Progenitor cell of endocrine pancreas (in vitro differentiated cells): ENCODE measurements around the gene LEO1. TPM values are rescaled to one million over a fixed set of nuclear protein-coding genes. Genes with fewer than 3 reads are reported as not detected.

Experiments used
- DNase-seq: peaks from one replicate; pipeline ENCODE4 v3.0.0; 2021; ENCODE audit warnings: low spot score; ENCODE audit not compliant: unreplicated experiment
- H3K27ac Mint-ChIP-seq: 2 replicates; pipeline ENCODE4 v1.8.0; 2021; ENCODE audit warnings: mild to moderate bottlenecking, moderate library complexity, mixed read lengths
- H3K27me3 Mint-ChIP-seq: 2 replicates; pipeline ENCODE4 v1.8.0; 2021; ENCODE audit warnings: mixed read lengths
- H3K36me3 Mint-ChIP-seq: 2 replicates; pipeline ENCODE4 v1.8.0; 2022; ENCODE audit warnings: mixed read lengths; ENCODE audit not compliant: insufficient read depth
- H3K4me1 Mint-ChIP-seq: 2 replicates; pipeline ENCODE4 v1.8.0; 2021; ENCODE audit warnings: low read depth, mixed read lengths
- H3K4me3 Mint-ChIP-seq: 2 replicates; pipeline ENCODE4 v1.8.0; 2021; ENCODE audit warnings: low read depth, mild to moderate bottlenecking, moderate library complexity, mixed read lengths
- H3K9me3 Mint-ChIP-seq: 2 replicates; pipeline ENCODE4 v1.8.0; 2021; ENCODE audit warnings: low read depth, mixed read lengths
- total RNA-seq: library from RNA; stranded (reverse); gene quantifications from 2 replicates; pipeline ENCODE4 v1.2.1, GENCODE V29; 2021
- TF ChIP-seq, protein P1 (sequence below): fragments of 200-600 bp; sonication (generic); IDR thresholded peaks from one replicate; pipeline ENCODE4 v1.5.0; 2021; ENCODE audit warnings: antibody characterized with exemption, mild to moderate bottlenecking; ENCODE audit not compliant: unreplicated experiment

LEO1 gene
- total RNA-seq, 1 donor from 2014 or later: 25.7 TPM

GRCh38 chr15:52012210-52012609, 40.6 kb upstream of the LEO1 start:
- TF ChIP-seq, protein P1, sequence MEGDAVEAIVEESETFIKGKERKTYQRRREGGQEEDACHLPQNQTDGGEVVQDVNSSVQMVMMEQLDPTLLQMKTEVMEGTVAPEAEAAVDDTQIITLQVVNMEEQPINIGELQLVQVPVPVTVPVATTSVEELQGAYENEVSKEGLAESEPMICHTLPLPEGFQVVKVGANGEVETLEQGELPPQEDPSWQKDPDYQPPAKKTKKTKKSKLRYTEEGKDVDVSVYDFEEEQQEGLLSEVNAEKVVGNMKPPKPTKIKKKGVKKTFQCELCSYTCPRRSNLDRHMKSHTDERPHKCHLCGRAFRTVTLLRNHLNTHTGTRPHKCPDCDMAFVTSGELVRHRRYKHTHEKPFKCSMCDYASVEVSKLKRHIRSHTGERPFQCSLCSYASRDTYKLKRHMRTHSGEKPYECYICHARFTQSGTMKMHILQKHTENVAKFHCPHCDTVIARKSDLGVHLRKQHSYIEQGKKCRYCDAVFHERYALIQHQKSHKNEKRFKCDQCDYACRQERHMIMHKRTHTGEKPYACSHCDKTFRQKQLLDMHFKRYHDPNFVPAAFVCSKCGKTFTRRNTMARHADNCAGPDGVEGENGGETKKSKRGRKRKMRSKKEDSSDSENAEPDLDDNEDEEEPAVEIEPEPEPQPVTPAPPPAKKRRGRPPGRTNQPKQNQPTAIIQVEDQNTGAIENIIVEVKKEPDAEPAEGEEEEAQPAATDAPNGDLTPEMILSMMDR: no peak
- no peaks in the 10 kb centered on the region for H3K27me3 Mint-ChIP-seq

GRCh38 chr15:52011711-52012144, 40.1 kb upstream of the LEO1 start:
- TF ChIP-seq, protein P1: no peak
- Mint-ChIP-seq H3K27me3 (no peaks in the 10 kb centered on the region), H3K4me3 (no peak overlapping the region), H3K4me1 (peaks cover 27% of the 10 kb centered on the region), H3K36me3 (no peaks in the 10 kb centered on the region), H3K27ac (peak overlapping the region; percentile 49), H3K9me3 (no peaks in the 10 kb centered on the region)
- DNase-seq: no peak

More at GRCh38 chr15:52012210-52012609, 40.6 kb upstream of the LEO1 start:
- no peaks in the 10 kb centered on the region for H3K9me3 Mint-ChIP-seq
- H3K27ac Mint-ChIP-seq: no peak overlapping the region
- peaks cover 25% of the 10 kb centered on the region for H3K4me1 Mint-ChIP-seq
- H3K4me3 Mint-ChIP-seq: no peak overlapping the region
- no peaks in the 10 kb centered on the region for H3K36me3 Mint-ChIP-seq
- no peak for DNase-seq

DNA sequence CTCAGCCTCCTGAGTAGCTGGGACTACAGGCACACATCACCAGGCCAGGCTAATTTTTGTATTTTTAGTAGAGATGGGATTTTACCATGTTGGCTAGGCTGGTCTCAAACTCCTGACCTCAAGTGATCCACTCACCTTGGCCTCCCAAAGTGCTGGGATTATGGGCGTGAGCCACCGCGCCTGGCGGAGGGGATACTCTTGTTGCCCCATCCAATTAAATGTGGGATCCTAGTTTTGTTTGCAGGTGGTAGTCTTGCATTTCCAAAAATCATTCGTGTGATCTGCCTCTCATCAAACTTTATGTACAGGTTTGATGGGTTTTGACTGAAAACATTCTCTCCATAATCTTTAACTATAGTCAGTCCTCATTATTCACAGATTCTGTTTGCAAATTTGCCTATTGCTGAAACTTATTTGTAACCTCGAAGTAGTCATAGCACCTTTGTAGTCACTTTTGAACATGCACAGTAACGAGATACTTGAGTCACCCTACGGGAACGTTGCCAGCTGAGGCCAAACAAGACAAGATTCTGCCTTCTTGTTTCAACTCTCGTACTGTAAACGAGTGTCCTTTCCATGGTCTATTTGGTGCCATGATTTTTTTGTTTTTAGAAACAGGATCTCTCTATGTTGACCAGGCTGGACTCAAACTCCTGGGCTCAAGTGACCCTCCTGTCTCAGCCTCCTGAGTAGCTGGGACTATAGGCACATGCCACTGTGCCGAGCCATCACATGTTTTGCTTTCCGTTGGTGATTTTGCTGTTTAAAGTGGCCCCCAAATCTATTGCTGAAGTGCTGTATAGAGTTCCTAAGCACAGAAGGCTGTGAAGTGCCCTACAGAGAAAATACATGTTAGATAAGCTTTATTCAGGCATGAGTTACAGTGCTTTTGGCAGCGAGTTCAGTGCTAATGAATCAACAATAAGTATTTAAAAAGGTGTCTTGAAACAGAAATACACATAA, 39.3 kb upstream of the LEO1 start:
- Mint-ChIP-seq H3K27me3 (no peaks in the 10 kb centered on the region), H3K27ac (peak overlapping the region; percentile 45)
- TF ChIP-seq, protein P1: no peak

GRCh38 chr15:52008698-52009434, 37.3 kb upstream of the LEO1 start:
- Mint-ChIP-seq H3K9me3 (no peaks in the 10 kb centered on the region), H3K4me3 (no peak overlapping the region), H3K4me1 (peaks cover 28% of the 10 kb centered on the region), H3K36me3 (no peaks in the 10 kb centered on the region), H3K27ac (no peak overlapping the region), H3K27me3 (peaks cover 3% of the 10 kb centered on the region)
- TF ChIP-seq, protein P1: no peak
- no peak for DNase-seq

More for the DNA sequence above, 39.3 kb upstream of the LEO1 start:
- no peak for DNase-seq
- H3K36me3 Mint-ChIP-seq: no peaks in the 10 kb centered on the region
- H3K4me1 Mint-ChIP-seq: peaks cover 28% of the 10 kb centered on the region
- H3K9me3 Mint-ChIP-seq: no peaks in the 10 kb centered on the region
- no peak overlapping the region for H3K4me3 Mint-ChIP-seq

GRCh38 chr15:52008359-52008697, 36.8 kb upstream of the LEO1 start:
- Mint-ChIP-seq H3K4me3 (no peak overlapping the region), H3K27ac (no peak overlapping the region), H3K9me3 (no peaks in the 10 kb centered on the region), H3K27me3 (peaks cover 3% of the 10 kb centered on the region), H3K4me1 (peaks cover 28% of the 10 kb centered on the region), H3K36me3 (no peaks in the 10 kb centered on the region)
- no peak for DNase-seq
- TF ChIP-seq, protein P1: no peak
